Endodermal cell (in vitro differentiated cells): ENCODE data around the gene CDKN1C. TPM values are rescaled to one million over a fixed set of nuclear protein-coding genes. Genes with fewer than 3 reads are reported as not detected.

Experiments used
- DNase-seq: peaks from one replicate; pipeline ENCODE4 v3.0.0-alpha.2; 2017
- H3K27ac ChIP-seq: 2 replicates; pipeline ENCODE4 v1.5.1; 2013; ENCODE audit warnings: mild to moderate bottlenecking, low read depth, low read length, moderate library complexity
- H3K27me3 ChIP-seq: 2 replicates; pipeline ENCODE4 v1.6.1; 2013; ENCODE audit warnings: mild to moderate bottlenecking, low read length, moderate library complexity; ENCODE audit not compliant: insufficient read depth, control insufficient read depth, poor library complexity, severe bottlenecking
- H3K36me3 ChIP-seq: 2 replicates; pipeline ENCODE4 v1.7.0; 2013; ENCODE audit warnings: mild to moderate bottlenecking, low read length, moderate library complexity; ENCODE audit not compliant: control insufficient read depth, insufficient read depth
- H3K4me1 ChIP-seq: one replicate; pipeline ENCODE4 v1.7.0; 2013; ENCODE audit warnings: low read length; ENCODE audit not compliant: control insufficient read depth, insufficient read depth
- H3K4me3 ChIP-seq: 2 replicates; pipeline ENCODE4 v1.5.1; 2013; ENCODE audit warnings: mild to moderate bottlenecking, low read length, moderate library complexity
- H3K9ac ChIP-seq: 2 replicates; pipeline ENCODE4 v1.6.1; 2013; ENCODE audit warnings: mild to moderate bottlenecking, low read length, moderate library complexity; ENCODE audit not compliant: poor library complexity, severe bottlenecking; ENCODE audit errors: extremely low read depth
- H3K9me3 ChIP-seq: 2 replicates; pipeline ENCODE4 v1.6.1; 2013; ENCODE audit warnings: mild to moderate bottlenecking, low read length, moderate library complexity; ENCODE audit not compliant: control insufficient read depth
- H3K27ac Mint-ChIP-seq: 2 replicates; pipeline ENCODE4 v1.8.0; 2020; ENCODE audit warnings: mixed read lengths
- H3K27me3 Mint-ChIP-seq: 2 replicates; pipeline ENCODE4 v1.8.0; 2021; ENCODE audit warnings: mild to moderate bottlenecking, mixed read lengths; ENCODE audit not compliant: insufficient read depth
- H3K36me3 Mint-ChIP-seq: 2 replicates; pipeline ENCODE4 v1.8.0; 2020; ENCODE audit warnings: low read depth, mixed read lengths
- H3K4me1 Mint-ChIP-seq: 2 replicates; pipeline ENCODE4 v1.8.0; 2020; ENCODE audit warnings: mixed read lengths
- H3K4me3 Mint-ChIP-seq: 2 replicates; pipeline ENCODE4 v1.8.0; 2020; ENCODE audit warnings: mild to moderate bottlenecking, moderate library complexity, mixed read lengths
- H3K9me3 Mint-ChIP-seq: 2 replicates; pipeline ENCODE4 v1.8.0; 2020; ENCODE audit warnings: mild to moderate bottlenecking, mixed read lengths
- CTCF ChIP-seq: fragments of 200-600 bp; sonication (generic); conservative IDR thresholded peaks from 2 replicates; pipeline ENCODE4 v1.5.0; 2021; ENCODE audit warnings: antibody characterized with exemption, mild to moderate bottlenecking
- WGBS, 2 experiments: methylation state at CpG; one replicate each; pipeline versions ENCODE4 v1.1.5 to v1.1.7; 2013; ENCODE audit warnings: missing lambda C conversion rate in 2 of 2, mixed read lengths in 1 of 2; ENCODE audit not compliant: insufficient coverage in 1 of 2, insufficient read length in 1 of 2; 5-methylcytosine and 5-hydroxymethylcytosine counted together
- total RNA-seq, 2 donors: library from RNA; stranded (reverse); fragmentation: NEBNext Ultra II Directional in 1 of 2; extraction: Animal tissue kit (Norgen Biotek cat#: 25700) in 1 of 2; gene quantifications; 2 replicates in 1 of 2; 3 replicates in 1 of 2; pipeline ENCODE4 v1.2.1, GENCODE V29; 2021

The CDKN1C gene
- total RNA-seq, 2 donors from 2014 or later, result 37.6 to 60.9 TPM

- Histone ChIP-seq H3K36me3 (no peaks in the 10 kb centered on the region), H3K9ac (no peak overlapping the region), H3K4me1 (no peaks in the 10 kb centered on the region), H3K4me3 (no peak overlapping the region), H3K9me3 (no peaks in the 10 kb centered on the region), H3K27me3 (no peaks in the 10 kb centered on the region), H3K27ac (no peak overlapping the region)
- Mint-ChIP-seq H3K36me3 (no peaks in the 10 kb centered on the region), H3K9me3 (no peaks in the 10 kb centered on the region), H3K4me3 (no peak overlapping the region), H3K27me3 (peaks cover 7% of the 10 kb centered on the region), H3K4me1 (no peaks in the 10 kb centered on the region), H3K27ac (no peak overlapping the region)
- no peak for TF ChIP-seq CTCF
- DNase-seq, result no peak
- WGBS, 2 experiments, result 89 to 91% methylated on average over 13 to 28 of the region's 29 CpGs
Measured at GRCh38 chr11:2921742-2922493, 36.3 kb upstream of the CDKN1C start.

GRCh38 chr11:2921261-2921660 is 35.7 kb upstream of the CDKN1C start:
- no peak overlapping the region for H3K27ac Mint-ChIP-seq
- H3K4me3 Mint-ChIP-seq, result no peak overlapping the region
- TF ChIP-seq CTCF, result no peak
- H3K9me3 ChIP-seq, result no peaks in the 10 kb centered on the region
- no peak for DNase-seq
- peaks cover under 1% of the 10 kb centered on the region for H3K27me3 Mint-ChIP-seq
- no peaks in the 10 kb centered on the region for H3K36me3 Mint-ChIP-seq
- H3K36me3 ChIP-seq, result no peaks in the 10 kb centered on the region
- H3K27ac ChIP-seq, result no peak overlapping the region
- no peak overlapping the region for H3K9ac ChIP-seq
- H3K4me1 Mint-ChIP-seq, result no peaks in the 10 kb centered on the region
- H3K4me1 ChIP-seq, result no peaks in the 10 kb centered on the region
- WGBS, 2 experiments, result 90 to 95% methylated on average over 4 to 7 of the region's 16 CpGs
- no peaks in the 10 kb centered on the region for H3K9me3 Mint-ChIP-seq
- H3K27me3 ChIP-seq, result no peaks in the 10 kb centered on the region
- H3K4me3 ChIP-seq, result no peak overlapping the region

- Mint-ChIP-seq H3K27me3 (no peaks in the 10 kb centered on the region), H3K36me3 (no peaks in the 10 kb centered on the region), H3K9me3 (no peaks in the 10 kb centered on the region), H3K27ac (no peak overlapping the region), H3K4me1 (no peaks in the 10 kb centered on the region), H3K4me3 (no peak overlapping the region)
- no peak for DNase-seq
- no peak overlapping the region for H3K9ac ChIP-seq
- H3K9me3 ChIP-seq, result no peaks in the 10 kb centered on the region
- H3K27ac ChIP-seq, result no peak overlapping the region
- TF ChIP-seq CTCF, result no peak
- no peaks in the 10 kb centered on the region for H3K36me3 ChIP-seq
- H3K4me3 ChIP-seq, result no peak overlapping the region
- no peaks in the 10 kb centered on the region for H3K4me1 ChIP-seq
- WGBS, 2 experiments, result 93 to 94% methylated on average over 10 to 12 of the region's 12 CpGs
- H3K27me3 ChIP-seq, result no peaks in the 10 kb centered on the region
Measured at GRCh38 chr11:2920343-2920742, 34.8 kb upstream of the CDKN1C start.
